ENCODE data around the gene ANXA9. TPM values are rescaled to one million over a fixed set of nuclear protein-coding genes. Genes with fewer than 3 reads are reported as not detected.

The ANXA9 gene
- total RNA-seq, 2 donors from 2014 or later, result not detected

DNA sequence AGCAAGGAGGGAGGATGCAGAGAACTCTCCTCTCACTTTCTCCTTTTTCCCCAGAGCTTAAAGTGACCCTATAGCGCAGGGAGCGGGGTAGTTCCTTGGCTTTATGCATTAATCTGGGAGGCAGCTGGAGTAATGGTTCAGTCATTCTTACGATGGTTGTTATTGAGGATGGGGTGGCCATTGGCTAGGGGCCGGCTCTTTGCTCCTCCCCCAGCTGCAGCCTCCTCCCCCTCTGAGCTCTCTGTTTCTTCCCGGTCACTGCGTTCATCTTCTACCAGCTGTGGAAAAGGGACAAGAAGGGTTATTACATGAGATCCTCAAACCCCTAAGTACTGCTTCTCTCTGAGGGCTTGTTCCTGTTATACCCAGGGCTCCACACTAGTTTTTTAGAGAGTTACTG, 16.1 kb upstream of the ANXA9 start:
- no peak for ATAC-seq (ENCODE audit: insufficient number of reproducible peaks, low FRiP score, low read depth)
- Histone ChIP-seq H3K27ac (no peak overlapping the region), H3K4me3 (no peak overlapping the region), H3K9me3 (no peaks in the 10 kb centered on the region), H3K4me1 (ENCODE audit: control insufficient read depth in 1 of 2, low read depth in 2 of 2) (peaks cover 10 to 14% of the 10 kb centered on the region in 2 donors), H3K36me3 (peaks cover 73% of the 10 kb centered on the region), H3K27me3 (replicated peaks; ENCODE audit: insufficient read depth) (no peaks in the 10 kb centered on the region)
- TF ChIP-seq, protein P1, sequence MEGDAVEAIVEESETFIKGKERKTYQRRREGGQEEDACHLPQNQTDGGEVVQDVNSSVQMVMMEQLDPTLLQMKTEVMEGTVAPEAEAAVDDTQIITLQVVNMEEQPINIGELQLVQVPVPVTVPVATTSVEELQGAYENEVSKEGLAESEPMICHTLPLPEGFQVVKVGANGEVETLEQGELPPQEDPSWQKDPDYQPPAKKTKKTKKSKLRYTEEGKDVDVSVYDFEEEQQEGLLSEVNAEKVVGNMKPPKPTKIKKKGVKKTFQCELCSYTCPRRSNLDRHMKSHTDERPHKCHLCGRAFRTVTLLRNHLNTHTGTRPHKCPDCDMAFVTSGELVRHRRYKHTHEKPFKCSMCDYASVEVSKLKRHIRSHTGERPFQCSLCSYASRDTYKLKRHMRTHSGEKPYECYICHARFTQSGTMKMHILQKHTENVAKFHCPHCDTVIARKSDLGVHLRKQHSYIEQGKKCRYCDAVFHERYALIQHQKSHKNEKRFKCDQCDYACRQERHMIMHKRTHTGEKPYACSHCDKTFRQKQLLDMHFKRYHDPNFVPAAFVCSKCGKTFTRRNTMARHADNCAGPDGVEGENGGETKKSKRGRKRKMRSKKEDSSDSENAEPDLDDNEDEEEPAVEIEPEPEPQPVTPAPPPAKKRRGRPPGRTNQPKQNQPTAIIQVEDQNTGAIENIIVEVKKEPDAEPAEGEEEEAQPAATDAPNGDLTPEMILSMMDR (IDR thresholded peaks at IDR 0.05), result no peak
- DNase-seq (ENCODE audit: low spot score), result no peak

DNA sequence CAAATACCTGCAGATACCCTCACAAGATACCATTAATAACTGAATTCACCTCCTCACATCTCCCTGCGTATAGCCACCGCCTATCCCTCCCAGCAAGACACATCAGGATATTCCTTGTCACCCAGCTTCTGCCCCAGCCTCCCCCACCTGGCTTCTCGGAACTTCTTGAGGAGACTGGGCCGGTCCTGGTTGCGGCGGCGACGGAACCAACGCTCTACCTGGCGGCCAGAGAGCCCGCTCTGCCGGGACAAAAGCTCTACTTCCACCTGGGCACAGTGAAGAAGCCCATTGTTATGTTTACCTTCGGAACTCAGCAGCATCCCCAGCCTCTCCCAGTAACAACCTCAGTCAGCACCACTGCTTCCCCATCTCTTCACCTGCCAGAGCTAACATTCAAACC, 14.2 kb upstream of the ANXA9 start:
- DNase-seq (ENCODE audit: low spot score) (no peak), ATAC-seq (ENCODE audit: insufficient number of reproducible peaks, low FRiP score, low read depth) (no peak)
- TF ChIP-seq, protein P1 (IDR thresholded peaks at IDR 0.05), result no peak
- Histone ChIP-seq H3K36me3 (peaks cover 56% of the 10 kb centered on the region), H3K27ac (no peak overlapping the region), H3K4me3 (no peak overlapping the region), H3K27me3 (replicated peaks; ENCODE audit: insufficient read depth) (no peaks in the 10 kb centered on the region), H3K9me3 (no peaks in the 10 kb centered on the region), H3K4me1 (ENCODE audit: control insufficient read depth in 1 of 2, low read depth in 2 of 2) (peaks cover 28 to 34% of the 10 kb centered on the region in 2 donors)

- Histone ChIP-seq H3K36me3 (peaks cover 51% of the 10 kb centered on the region), H3K27ac (no peak overlapping the region), H3K4me3 (no peak overlapping the region), H3K9me3 (no peaks in the 10 kb centered on the region), H3K4me1 (ENCODE audit: control insufficient read depth in 1 of 2, low read depth in 2 of 2) (peaks cover 28 to 39% of the 10 kb centered on the region in 2 donors), H3K27me3 (replicated peaks; ENCODE audit: insufficient read depth) (no peaks in the 10 kb centered on the region)
- TF ChIP-seq, protein P1 (IDR thresholded peaks at IDR 0.05), result no peak
- no peak for ATAC-seq (ENCODE audit: insufficient number of reproducible peaks, low FRiP score, low read depth)
- no peak for DNase-seq (ENCODE audit: low spot score)
Measured at GRCh38 chr1:150968491-150968890, 13.6 kb upstream of the ANXA9 start.

DNA sequence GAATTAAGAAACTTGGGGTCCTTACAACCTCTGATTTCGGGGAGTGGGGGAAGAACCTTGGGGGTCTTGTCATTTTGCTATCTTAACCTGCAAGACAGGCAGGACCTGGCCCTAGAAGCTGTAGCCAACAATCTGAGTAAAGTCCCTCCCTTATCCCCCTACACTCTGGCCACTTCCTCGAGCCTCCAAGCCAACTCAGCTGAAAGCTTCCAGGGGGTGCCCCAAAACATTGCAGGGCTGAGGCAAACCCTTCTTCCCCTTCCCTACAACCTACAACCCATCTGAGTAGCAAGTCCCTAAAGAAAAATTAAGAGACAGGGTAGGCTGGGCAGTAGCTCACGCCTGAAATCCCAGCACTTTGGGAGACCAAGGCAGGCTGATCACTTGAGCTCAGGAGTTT, 12.5 kb upstream of the ANXA9 start:
- no peak overlapping the region for H3K27ac ChIP-seq
- ATAC-seq (ENCODE audit: insufficient number of reproducible peaks, low FRiP score, low read depth) (no peak), DNase-seq (ENCODE audit: low spot score) (no peak)
- TF ChIP-seq, protein P1 (IDR thresholded peaks at IDR 0.05), result no peak
- H3K36me3 ChIP-seq, result peaks cover 39% of the 10 kb centered on the region
- no peak overlapping the region for H3K4me3 ChIP-seq
- H3K9me3 ChIP-seq, result no peaks in the 10 kb centered on the region
- H3K27me3 ChIP-seq (replicated peaks; ENCODE audit: insufficient read depth), result no peaks in the 10 kb centered on the region
- H3K4me1 ChIP-seq (ENCODE audit: control insufficient read depth in 1 of 2, low read depth in 2 of 2), result peaks cover 28 to 40% of the 10 kb centered on the region in 2 donors

- Histone ChIP-seq H3K36me3 (peaks cover 30% of the 10 kb centered on the region), H3K4me1 (ENCODE audit: control insufficient read depth in 1 of 2, low read depth in 2 of 2) (peaks cover 28 to 48% of the 10 kb centered on the region in 2 donors), H3K27ac (peak overlapping the region; percentile 92 to 94), H3K9me3 (no peaks in the 10 kb centered on the region), H3K4me3 (peak overlapping the region; percentile 89), H3K27me3 (replicated peaks; ENCODE audit: insufficient read depth) (no peaks in the 10 kb centered on the region)
- ATAC-seq (ENCODE audit: insufficient number of reproducible peaks, low FRiP score, low read depth) (peak; percentile 35), DNase-seq (ENCODE audit: low spot score) (no peak)
- TF ChIP-seq, protein P1 (IDR thresholded peaks at IDR 0.05), result no peak
Measured at GRCh38 chr1:150970808-150971582, 11.1 kb upstream of the ANXA9 start.
